Thyroid gland (tissue), 4 donors: ENCODE results near the gene REXO4.

Source experiments
- CTCF ChIP-seq, 6 experiments: fragments of 200-600 bp in 3 of 6; fragments of 450-650 bp in 3 of 6; sonication (generic) in 3 of 6; IDR thresholded peaks; one replicate each; pipeline ENCODE4 v1.5.1; 2016 to 2019; ENCODE audit warnings: antibody characterized with exemption in 6 of 6, mild to moderate bottlenecking in 2 of 6, inconsistent platforms in 1 of 6, moderate library complexity in 1 of 6
- POLR2A ChIP-seq, 2 donors: fragments of 450-650 bp; IDR thresholded peaks; one replicate each; pipeline ENCODE4 v1.6.1; 2017; ENCODE audit warnings: antibody characterized with exemption in 2 of 2, mild to moderate bottlenecking in 2 of 2, moderate library complexity in 1 of 2

- TF ChIP-seq CTCF (IDR thresholded peaks at IDR 0.05) = no peak
- no peak for TF ChIP-seq POLR2A (IDR thresholded peaks at IDR 0.05)
Observed at GRCh38 chr9:133420392-133420827, 2.6 kb upstream of the REXO4 start.
